Thymus (tissue), 11 donors: ENCODE results near the gene HPS4. TPM values are rescaled to one million over a fixed set of nuclear protein-coding genes. Genes with fewer than 3 reads are reported as not detected.

Source experiments
- DNase-seq, 9 donors: peaks; one replicate each; pipeline ENCODE4 v3.0.0-alpha.2; 2013; ENCODE audit warnings: low spot score in 9 of 9, low read depth in 6 of 9, missing footprints in 1 of 9
- H3K27ac ChIP-seq, 2 donors: one replicate each; pipeline ENCODE4 v1.5.1; 2013; ENCODE audit warnings: control low read depth in 1 of 2, low read depth in 1 of 2, low read length in 1 of 2, mild to moderate bottlenecking in 1 of 2, moderate library complexity in 1 of 2
- H3K27me3 ChIP-seq, 2 donors: one replicate each; pipeline ENCODE4 v1.5.1; 2013; ENCODE audit warnings: low read length in 1 of 2; ENCODE audit not compliant: control insufficient read depth in 2 of 2, insufficient read depth in 1 of 2
- H3K36me3 ChIP-seq, 2 donors: one replicate each; pipeline ENCODE4 v1.5.1; 2013; ENCODE audit warnings: low read length in 1 of 2, mild to moderate bottlenecking in 1 of 2, moderate library complexity in 1 of 2; ENCODE audit not compliant: control insufficient read depth in 2 of 2, insufficient read depth in 2 of 2
- H3K4me1 ChIP-seq, 2 donors: one replicate each; pipeline ENCODE4 v1.5.1; 2013; ENCODE audit warnings: low read length in 2 of 2; ENCODE audit not compliant: control insufficient read depth in 2 of 2, insufficient read depth in 2 of 2
- H3K4me3 ChIP-seq, 2 donors: one replicate each; pipeline ENCODE4 v1.5.1; 2013; ENCODE audit warnings: low read length in 2 of 2, control low read depth in 1 of 2, mild to moderate bottlenecking in 1 of 2
- H3K9me3 ChIP-seq, 2 donors: one replicate each; pipeline ENCODE4 v1.5.1; 2013; ENCODE audit warnings: low read length in 1 of 2, mild to moderate bottlenecking in 1 of 2; ENCODE audit not compliant: control insufficient read depth in 2 of 2, insufficient read depth in 1 of 2
- WGBS: extraction: QIAGEN DNeasy Blood & Tissue Kit; methylation state at CpG from one replicate; pipeline ENCODE4 v1.1.7; 2013; 5-methylcytosine and 5-hydroxymethylcytosine counted together
- polyA plus RNA-seq: library from polyadenylated mRNA; stranded (reverse); fragments of 200-250 nt; gene quantifications from one replicate; pipeline ENCODE4 v1.2.3, GENCODE V29; 2013
- total RNA-seq: library from RNA; stranded (reverse); fragments of 120-200 nt; gene quantifications from one replicate; pipeline ENCODE4 v1.2.4, GENCODE V29; 2013
- donor health status: healthy.

HPS4 gene
- total and polyA plus RNA-seq, 2 donors: 20.6 to 32.2 TPM

DNA sequence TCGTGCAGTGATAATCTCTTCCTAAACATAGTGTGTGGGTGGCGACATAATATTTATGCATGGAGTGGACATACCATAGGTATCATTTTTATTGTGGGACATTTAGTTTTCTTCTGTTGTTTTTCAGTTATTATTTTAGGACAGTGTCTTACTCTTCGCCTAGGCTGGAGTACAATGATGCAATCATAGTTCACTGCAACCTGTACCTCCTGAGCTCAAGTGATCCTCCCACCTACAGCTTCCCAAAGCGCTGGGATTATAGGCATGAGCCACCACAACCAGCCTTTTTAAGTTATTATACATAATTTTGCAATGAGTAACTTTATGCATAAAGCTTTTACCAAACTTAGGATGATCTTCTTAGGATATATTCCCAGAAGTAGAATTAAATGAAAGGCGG is 2.8 kb upstream of the HPS4 start:
- no peaks in the 10 kb centered on the region for H3K9me3 ChIP-seq
- no peak overlapping the region for H3K27ac ChIP-seq
- H3K36me3 ChIP-seq: peaks cover 20 to 38% of the 10 kb centered on the region in 2 donors
- no peak overlapping the region for H3K4me3 ChIP-seq
- 98% methylated on average over 5 of the region's 5 CpGs for WGBS
- DNase-seq: no peak
- H3K4me1 ChIP-seq: peaks cover 25% of the 10 kb centered on the region in 2 donors
- no peaks in the 10 kb centered on the region for H3K27me3 ChIP-seq

DNA sequence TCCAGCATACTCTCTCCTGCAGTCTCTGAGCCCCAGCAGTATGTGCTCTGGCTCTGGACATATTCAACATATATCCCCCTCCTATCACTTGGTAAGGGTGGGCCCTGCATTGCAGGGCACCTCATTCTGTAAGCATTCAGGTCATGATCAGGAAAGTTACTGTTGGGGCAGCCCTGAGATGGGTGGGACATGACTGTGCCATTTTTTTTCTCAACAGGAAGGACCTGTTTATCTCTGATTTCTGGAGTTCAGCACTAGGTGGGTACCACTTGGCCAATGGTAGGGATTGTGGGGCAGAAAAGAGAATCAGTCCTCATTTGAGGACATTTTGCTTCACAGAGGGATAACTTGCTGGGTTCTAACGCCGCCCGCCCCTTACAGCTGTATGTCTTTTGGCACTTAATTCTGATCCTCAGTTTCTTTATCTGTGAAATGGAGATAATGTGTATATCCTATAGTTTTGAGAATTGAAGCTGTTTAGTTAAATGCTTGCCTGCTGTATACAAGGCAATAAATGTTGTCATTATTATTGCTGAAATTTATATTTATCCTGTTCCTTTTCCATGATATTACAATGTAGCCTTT is 2.3 kb upstream of the HPS4 start:
- H3K36me3 ChIP-seq: peaks cover 18 to 33% of the 10 kb centered on the region in 2 donors
- no peak overlapping the region for H3K27ac ChIP-seq
- no peaks in the 10 kb centered on the region for H3K9me3 ChIP-seq
- WGBS: 78% methylated on average over 3 of the region's 3 CpGs
- no peak for DNase-seq
- peaks cover 29 to 30% of the 10 kb centered on the region in 2 donors for H3K4me1 ChIP-seq
- H3K27me3 ChIP-seq: no peaks in the 10 kb centered on the region
- H3K4me3 ChIP-seq: no peak overlapping the region

DNA sequence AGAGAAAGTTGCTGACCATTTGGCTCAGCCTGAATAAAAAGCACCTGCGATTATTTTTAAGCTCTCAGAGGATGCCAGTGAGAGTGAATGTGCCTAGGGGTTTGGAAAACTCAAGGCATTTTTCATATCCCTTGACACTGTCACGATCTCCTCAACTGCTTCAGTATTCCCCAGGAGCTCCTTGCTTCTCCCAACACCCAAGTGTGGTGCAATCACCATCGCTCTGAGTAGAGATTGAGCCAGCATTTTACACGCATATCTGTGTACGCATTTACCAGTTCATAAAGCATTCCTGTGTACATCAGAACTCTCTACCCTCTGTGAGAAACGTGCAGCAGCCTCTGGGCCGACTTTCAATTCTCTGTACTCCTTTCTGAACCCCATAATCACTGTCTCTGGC is 1.4 kb upstream of the HPS4 start:
- H3K4me1 ChIP-seq: peaks cover 35 to 39% of the 10 kb centered on the region in 2 donors
- H3K36me3 ChIP-seq: peaks cover 18 to 24% of the 10 kb centered on the region in 2 donors
- H3K27me3 ChIP-seq: no peaks in the 10 kb centered on the region
- no peak for DNase-seq
- H3K9me3 ChIP-seq: no peaks in the 10 kb centered on the region
- WGBS: 90% methylated on average over 7 of the region's 7 CpGs
- no peak overlapping the region for H3K4me3 ChIP-seq
- H3K27ac ChIP-seq: no peak overlapping the region

DNA sequence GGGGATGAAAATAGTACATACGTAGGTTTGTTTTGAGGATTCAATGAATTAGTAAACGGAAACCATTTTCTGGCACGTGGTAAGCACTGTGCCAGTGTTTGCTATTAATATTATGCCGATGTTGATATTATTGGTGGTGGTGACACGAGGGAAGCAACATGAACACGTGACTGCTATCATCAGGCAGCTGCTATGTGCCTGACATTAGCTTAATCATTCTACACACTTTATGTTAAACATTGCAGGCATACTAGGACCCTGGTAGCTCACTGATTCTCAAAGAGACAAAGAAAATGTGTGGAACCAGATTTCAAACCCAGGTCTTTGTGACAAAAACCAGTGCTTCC is 750 bp upstream of the HPS4 start:
- no peaks in the 10 kb centered on the region for H3K9me3 ChIP-seq
- H3K36me3 ChIP-seq: peaks cover 16 to 18% of the 10 kb centered on the region in 2 donors
- peak overlapping the region in 1 of 2 donors; percentile 79 for H3K27ac ChIP-seq
- H3K27me3 ChIP-seq: no peaks in the 10 kb centered on the region
- H3K4me3 ChIP-seq: peak overlapping the region; percentile 88 to 91
- 22% methylated on average over 6 of the region's 6 CpGs for whole genome bisulfite sequencing
- peak in 1 of 9 donors; percentile 13 for DNase-seq
- peaks cover 37 to 45% of the 10 kb centered on the region in 2 donors for H3K4me1 ChIP-seq

DNA sequence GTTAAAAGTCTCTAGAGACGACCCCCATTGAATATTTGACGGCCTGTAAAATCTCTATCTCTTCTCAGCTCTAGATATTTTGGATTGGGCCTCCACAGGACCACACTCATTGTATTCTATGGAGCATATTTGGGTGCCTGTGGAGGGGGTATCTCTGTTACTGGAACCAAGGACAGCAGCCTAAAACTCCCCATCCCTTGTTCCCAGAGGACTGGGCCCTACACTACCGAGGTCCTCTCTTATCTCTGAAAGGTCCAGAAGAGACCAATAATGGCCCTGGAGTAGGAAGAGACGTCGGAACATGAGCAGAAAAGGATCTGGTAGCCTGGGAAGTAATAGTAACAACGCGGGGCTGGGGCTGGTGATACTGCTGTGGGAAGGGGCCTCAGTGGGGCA is 542 bp downstream of the HPS4 start:
- WGBS: 13% methylated on average over 7 of the region's 7 CpGs
- peak in 1 of 9 donors; percentile 10 for DNase-seq
- peaks cover 37 to 55% of the 10 kb centered on the region in 2 donors for H3K4me1 ChIP-seq
- peak overlapping the region; percentile 92 to 97 for H3K27ac ChIP-seq
- H3K9me3 ChIP-seq: no peaks in the 10 kb centered on the region
- peak overlapping the region; percentile 88 to 91 for H3K4me3 ChIP-seq
- peaks cover 3 to 5% of the 10 kb centered on the region in 2 donors for H3K36me3 ChIP-seq
- H3K27me3 ChIP-seq: no peaks in the 10 kb centered on the region

DNA sequence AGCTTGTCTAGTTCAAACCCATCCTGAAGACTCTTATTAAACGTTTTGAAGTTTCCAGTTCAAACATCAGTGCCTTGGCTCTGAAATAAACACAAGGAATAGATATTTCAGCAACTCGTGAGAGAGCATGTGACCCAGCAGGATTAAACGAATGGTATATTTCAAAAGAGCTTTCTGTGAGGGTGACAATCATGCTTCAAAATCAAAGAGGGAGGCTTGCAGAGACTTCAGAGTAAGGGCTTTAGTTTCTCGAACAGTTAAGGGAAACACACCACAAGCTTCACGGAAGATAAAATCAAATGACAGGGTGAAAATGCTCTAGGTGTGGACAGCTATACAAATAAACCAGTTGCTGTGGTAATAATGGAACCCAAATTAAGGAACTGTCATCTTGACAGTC is 1.4 kb downstream of the HPS4 start:
- Histone ChIP-seq H3K27me3 (no peaks in the 10 kb centered on the region), H3K36me3 (no peaks in the 10 kb centered on the region), H3K4me3 (peak overlapping the region; percentile 2 to 14), H3K4me1 (peaks cover 37 to 55% of the 10 kb centered on the region in 2 donors), H3K9me3 (no peaks in the 10 kb centered on the region), H3K27ac (peak overlapping the region in 1 of 2 donors; percentile 92)
- peak in 4 of 9 donors; percentile 15 to 58 (median 34) for DNase-seq
- WGBS: 7% methylated on average over 5 of the region's 5 CpGs

DNA sequence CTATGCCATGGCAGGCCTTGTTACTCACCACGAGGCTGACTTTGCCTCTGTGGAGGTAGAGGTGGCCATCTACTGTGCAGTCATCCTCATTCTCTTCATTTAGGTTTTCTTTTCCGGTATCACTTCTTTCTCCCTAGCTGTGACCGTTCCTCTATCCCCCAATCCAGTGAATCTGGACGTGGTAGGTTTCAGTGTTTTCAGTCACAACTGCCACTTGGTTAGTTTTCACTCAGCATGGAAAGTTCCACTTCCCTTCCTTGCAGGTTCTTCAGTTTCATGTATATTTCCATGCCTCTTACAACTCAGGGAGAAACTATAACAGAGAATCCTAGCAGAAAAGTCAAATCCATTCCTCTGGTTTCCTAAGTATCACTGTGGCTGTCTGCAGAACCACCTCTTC is 1.9 kb downstream of the HPS4 start:
- H3K4me1 ChIP-seq: peaks cover 37 to 58% of the 10 kb centered on the region in 2 donors
- 86% methylated on average over 4 of the region's 4 CpGs for WGBS
- H3K27me3 ChIP-seq: no peaks in the 10 kb centered on the region
- peak overlapping the region in 1 of 2 donors; percentile 92 for H3K27ac ChIP-seq
- H3K36me3 ChIP-seq: no peaks in the 10 kb centered on the region
- DNase-seq: peak in 1 of 9 donors; percentile 46
- H3K9me3 ChIP-seq: no peaks in the 10 kb centered on the region
- H3K4me3 ChIP-seq: peak overlapping the region; percentile 2 to 14

DNA sequence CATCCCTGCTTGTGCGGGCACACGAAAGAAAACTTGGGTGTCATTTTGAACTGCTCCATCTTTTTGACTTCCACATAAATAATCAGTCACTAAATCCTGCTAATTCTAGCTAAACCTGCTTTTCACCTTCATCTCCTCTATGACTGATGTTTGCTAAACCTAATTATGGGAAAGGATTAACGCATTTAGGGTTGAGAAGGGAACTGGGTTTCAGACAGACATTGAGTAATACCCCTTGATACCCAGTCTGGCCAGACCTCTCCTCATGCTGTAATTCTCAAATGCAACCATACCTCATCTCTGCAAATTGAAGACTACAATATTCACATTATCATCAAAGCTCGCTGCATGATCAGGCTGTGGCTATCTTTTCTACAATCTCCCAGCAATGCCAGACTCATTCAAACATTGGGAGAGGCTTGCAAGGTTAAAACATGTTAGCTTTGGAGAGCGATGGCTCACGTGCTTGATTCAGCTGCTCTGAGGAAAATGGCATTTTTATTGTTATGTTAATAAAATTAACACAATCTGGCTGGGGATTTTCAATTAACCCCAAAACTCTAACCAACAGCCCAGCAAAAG is 2.4 kb downstream of the HPS4 start:
- Histone ChIP-seq H3K9me3 (no peaks in the 10 kb centered on the region), H3K36me3 (peaks cover 0 to 5% of the 10 kb centered on the region in 2 donors), H3K27me3 (no peaks in the 10 kb centered on the region), H3K4me1 (peaks cover 37 to 58% of the 10 kb centered on the region in 2 donors), H3K4me3 (peak overlapping the region in 1 of 2 donors; percentile 15), H3K27ac (peak overlapping the region in 1 of 2 donors; percentile 92)
- WGBS: 68% methylated on average over 6 of the region's 6 CpGs
- DNase-seq: no peak

DNA sequence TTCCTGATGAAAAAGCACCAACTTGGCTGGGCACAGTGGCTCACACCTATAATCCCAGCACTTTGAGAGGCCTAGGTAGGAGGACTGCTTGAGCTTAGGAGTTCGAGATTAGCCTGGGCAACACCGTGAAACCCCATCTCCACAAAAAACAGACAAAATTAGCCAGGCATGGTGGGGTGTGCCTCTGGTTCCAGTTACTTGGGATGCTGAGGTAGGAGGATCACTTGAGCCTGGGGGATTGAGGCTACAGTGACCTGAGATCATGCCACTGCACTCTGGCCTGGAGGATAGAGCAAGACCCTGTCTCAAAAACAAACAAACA is 3.0 kb downstream of the HPS4 start:
- Histone ChIP-seq H3K4me1 (peaks cover 37 to 58% of the 10 kb centered on the region in 2 donors), H3K27me3 (no peaks in the 10 kb centered on the region), H3K9me3 (no peaks in the 10 kb centered on the region), H3K27ac (peak overlapping the region in 1 of 2 donors; percentile 92), H3K4me3 (peak overlapping the region in 1 of 2 donors; percentile 15), H3K36me3 (peaks cover 0 to 7% of the 10 kb centered on the region in 2 donors)
- no peak for DNase-seq
- WGBS: 79% methylated on average over 2 of the region's 2 CpGs
